Measurements from ENCODE around the gene SARS1.

Gene SARS1

DNA sequence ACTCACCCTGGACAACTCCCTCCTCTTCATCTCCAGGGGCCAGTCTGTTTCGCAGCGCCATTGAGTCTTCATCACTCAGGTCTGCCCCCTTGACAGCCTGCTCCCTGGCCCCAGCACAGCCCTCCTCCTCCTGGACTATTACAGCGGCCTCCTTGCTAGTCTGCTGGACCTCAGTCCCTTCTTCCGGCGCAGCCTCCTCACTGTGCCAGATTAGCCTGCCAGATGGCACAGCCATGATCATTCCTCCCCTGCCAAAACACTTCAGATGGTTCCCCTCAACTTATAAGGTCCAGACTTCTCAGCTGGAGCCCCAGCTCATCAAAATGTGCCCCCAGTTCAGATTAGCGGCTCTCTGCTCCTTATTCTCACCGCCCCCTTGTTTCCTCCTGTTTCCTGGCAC is 28.7 kb downstream of the SARS1 start:
- TF ChIP-seq CTCF (IDR thresholded peaks at IDR 0.05; ENCODE audit: extremely low read depth, insufficient read depth, missing control alignments), result no peak
- no peak for DNase-seq (ENCODE audit: low spot score)
- in situ Hi-C loops (cut with MboI; ENCODE audit: low pct_unique_long_range_greater_than_20kb, low sequenced_read_pairs, unreplicated experiment), result no loop called here

GRCh38 chr1:109243221-109243620 is 29.5 kb downstream of the SARS1 start:
- no peak for DNase-seq (ENCODE audit: low spot score)
- no peak for TF ChIP-seq CTCF (IDR thresholded peaks at IDR 0.05; ENCODE audit: extremely low read depth, insufficient read depth, missing control alignments)
- in situ Hi-C loops (cut with MboI; ENCODE audit: low pct_unique_long_range_greater_than_20kb, low sequenced_read_pairs, unreplicated experiment), result no loop called here

- TF ChIP-seq CTCF (IDR thresholded peaks at IDR 0.05; ENCODE audit: extremely low read depth, insufficient read depth, missing control alignments), result no peak
- no peak for DNase-seq (ENCODE audit: low spot score)
- in situ Hi-C loops (cut with MboI; ENCODE audit: low pct_unique_long_range_greater_than_20kb, low sequenced_read_pairs, unreplicated experiment), result no loop called here
Observed at GRCh38 chr1:109243860-109244552, 30.3 kb downstream of the SARS1 start.

GRCh38 chr1:109246141-109246551 is 32.4 kb downstream of the SARS1 start:
- no peak for TF ChIP-seq CTCF (IDR thresholded peaks at IDR 0.05; ENCODE audit: extremely low read depth, insufficient read depth, missing control alignments)
- DNase-seq (ENCODE audit: low spot score), result no peak
- in situ Hi-C loops (cut with MboI; ENCODE audit: low pct_unique_long_range_greater_than_20kb, low sequenced_read_pairs, unreplicated experiment), result no loop called here

GRCh38 chr1:109247401-109248365 is 34.0 kb downstream of the SARS1 start:
- peak; percentile 29 for DNase-seq (ENCODE audit: low spot score)
- in situ Hi-C loops (cut with MboI; ENCODE audit: low pct_unique_long_range_greater_than_20kb, low sequenced_read_pairs, unreplicated experiment), result no loop called here
- TF ChIP-seq CTCF (IDR thresholded peaks at IDR 0.05; ENCODE audit: extremely low read depth, insufficient read depth, missing control alignments), result no peak

- peak; percentile 28 for DNase-seq (ENCODE audit: low spot score)
- TF ChIP-seq CTCF (IDR thresholded peaks at IDR 0.05; ENCODE audit: extremely low read depth, insufficient read depth, missing control alignments), result no peak
- in situ Hi-C loops (cut with MboI; ENCODE audit: low pct_unique_long_range_greater_than_20kb, low sequenced_read_pairs, unreplicated experiment), result no loop called here
Observed at GRCh38 chr1:109248444-109248796, 34.7 kb downstream of the SARS1 start.
